Astrocyte of the cerebellum (primary cell): ENCODE measurements around the gene SNED1.
A peak's percentile ranks its signal among the peaks of the same experiment; 100 is the strongest.

Experiments used
- DNase-seq: peaks from one replicate; pipeline ENCODE4 v3.0.0-alpha.2; 2011; ENCODE audit warnings: low read depth
- H3K4me3 ChIP-seq: 2 replicates; pipeline ENCODE4 v1.5.1; 2011; ENCODE audit warnings: mild to moderate bottlenecking, low read depth, low read length, moderate library complexity
- CTCF ChIP-seq: IDR thresholded peaks from 2 replicates; pipeline ENCODE4 v1.5.1; 2012; ENCODE audit warnings: low read length, low read depth, moderate library complexity, mild to moderate bottlenecking; ENCODE audit errors: missing control alignments
- in situ Hi-C: cut with HindIII; loops from 2 replicates; pipeline ENCODE4 v1.10.0; 2017; ENCODE audit warnings: low sequenced_read_pairs

SNED1 gene

GRCh38 chr2:241009191-241009590, 10.8 kb downstream of the SNED1 start:
- TF ChIP-seq CTCF = no peak
- H3K4me3 ChIP-seq = no peak overlapping the region
- in situ Hi-C loops = no loop called here
- DNase-seq = no peak

- in situ Hi-C loops = no loop called here
- DNase-seq = peak; percentile 87
- H3K4me3 ChIP-seq = peak overlapping the region; percentile 13
- peak; percentile 13 for TF ChIP-seq CTCF
These were observed 11.4 kb downstream of the SNED1 start for GRCh38 chr2:241009601-241010530.

- no peak overlapping the region for H3K4me3 ChIP-seq
- TF ChIP-seq CTCF = no peak
- in situ Hi-C loops = no loop called here
- no peak for DNase-seq
These were observed 12.3 kb downstream of the SNED1 start for GRCh38 chr2:241010531-241011295.

- in situ Hi-C loops = no loop called here
- no peak for TF ChIP-seq CTCF
- DNase-seq = no peak
- no peak overlapping the region for H3K4me3 ChIP-seq
These were observed 12.8 kb downstream of the SNED1 start for GRCh38 chr2:241011296-241011600.

- no peak for DNase-seq
- in situ Hi-C loops = no loop called here
- TF ChIP-seq CTCF = no peak
- H3K4me3 ChIP-seq = no peak overlapping the region
These were observed 13.5 kb downstream of the SNED1 start for GRCh38 chr2:241011751-241012510.

GRCh38 chr2:241014224-241014623, 15.8 kb downstream of the SNED1 start:
- in situ Hi-C loops = no loop called here
- H3K4me3 ChIP-seq = no peak overlapping the region
- no peak for TF ChIP-seq CTCF
- no peak for DNase-seq
